HepG2 (cell line): ENCODE measurements around the gene NGFR. TPM values are rescaled to one million over a fixed set of nuclear protein-coding genes. Genes with fewer than 3 reads are reported as not detected.

Source experiments
- ATAC-seq: fragments of 200-7000 bp; cut with Tn5 transposase; 3 replicates; pipeline ENCODE4 v1.9.1; 2020; ENCODE audit warnings: mild to moderate bottlenecking, moderate library complexity
- BruUV-seq: library from RNA; stranded (reverse); fragments of 400-500 nt; replicated peaks from 2 replicates; lab custom pipeline; 2021; lab: Mats Ljungman, UMichigan
- CTCF ChIA-PET: fragments of 300-600 bp; formaldehyde crosslinking; extraction: SDS; loops from one replicate; lab custom pipeline; 2021; ENCODE audit warnings: low total read pairs, inconsistent platforms, low intra/inter-chr PET ratio; lab: Yijun Ruan, JAX
- POLR2A ChIA-PET: fragments of 350-600 bp; sonication (Branson Sonifier 250); formaldehyde crosslinking; loops from one replicate; lab custom pipeline; 2020; ENCODE audit warnings: antibody characterized with exemption, inconsistent platforms; lab: Yijun Ruan, JAX
- DNase-seq: peaks from one replicate; pipeline ENCODE4 v3.0.0-alpha.2; 2015; ENCODE audit warnings: low spot score
- FAIRE-seq: peaks from 3 replicates; lab custom pipeline; 2011; peaks lifted over from hg19 to GRCh38; lab: Jason Lieb, UNC
- H2AFZ ChIP-seq: one replicate; pipeline ENCODE4 v1.6.1; 2011; ENCODE audit warnings: low read length, inconsistent platforms
- H3K27ac ChIP-seq: fragments of 300-600 bp; 3 replicates; pipeline ENCODE4 v1.8.0; 2011; ENCODE audit warnings: mixed run types, mild to moderate bottlenecking, mixed read lengths, low read length, inconsistent platforms; ENCODE audit not compliant: insufficient read depth; ENCODE audit errors: extremely low read length
- H3K27me3 ChIP-seq, 2 experiments: fragments of 200-600 bp in 1 of 2; 2 replicates in 1 of 2; 3 replicates in 1 of 2; pipeline versions ENCODE4 v1.6.0 to v1.8.0; 2011; ENCODE audit warnings: low read length in 2 of 2, mild to moderate bottlenecking in 2 of 2, moderate library complexity in 2 of 2, inconsistent platforms in 1 of 2; ENCODE audit not compliant: insufficient read depth in 2 of 2, control insufficient read depth in 1 of 2
- H3K36me3 ChIP-seq, 2 experiments: fragments of 200-600 bp in 1 of 2; replicated peaks in 1 of 2; 2 replicates in 1 of 2; 3 replicates in 1 of 2; pipeline versions ENCODE4 v1.5.1 to v1.8.0; 2011; ENCODE audit warnings: low read length in 2 of 2, inconsistent platforms in 1 of 2; ENCODE audit not compliant: insufficient read depth in 2 of 2, control insufficient read depth in 1 of 2
- H3K4me1 ChIP-seq: 2 replicates; pipeline ENCODE4 v1.5.1; 2012; ENCODE audit warnings: low read length, inconsistent platforms; ENCODE audit not compliant: insufficient read depth
- H3K4me2 ChIP-seq: 2 replicates; pipeline ENCODE4 v1.6.0; 2011; ENCODE audit warnings: low read depth, low read length, inconsistent platforms
- H3K4me3 ChIP-seq, 3 experiments: fragments of 200-600 bp in 1 of 3; sonication (generic), shearing (Covaris generic) in 1 of 3; replicated peaks in 1 of 3; 2 replicates each; pipeline ENCODE4 v1.5.1; 2011 to 2016; ENCODE audit warnings: low read length in 3 of 3, inconsistent platforms in 2 of 3, low read depth in 2 of 3, mild to moderate bottlenecking in 2 of 3, control low read depth in 1 of 3, mixed read lengths in 1 of 3; ENCODE audit not compliant: insufficient read depth in 1 of 3
- H3K79me2 ChIP-seq: one replicate; pipeline ENCODE4 v1.6.1; 2011; ENCODE audit warnings: low read length, inconsistent platforms; ENCODE audit not compliant: insufficient read depth
- H3K9ac ChIP-seq: 2 replicates; pipeline ENCODE4 v1.6.0; 2011; ENCODE audit warnings: mild to moderate bottlenecking, low read depth, low read length, inconsistent platforms; ENCODE audit not compliant: insufficient read depth
- H3K9me3 ChIP-seq: 2 replicates; pipeline ENCODE4 v1.5.1; 2012; ENCODE audit warnings: mild to moderate bottlenecking, low read length
- H4K20me1 ChIP-seq: 2 replicates; pipeline ENCODE4 v1.6.0; 2011; ENCODE audit warnings: inconsistent platforms, mild to moderate bottlenecking, low read length, moderate library complexity; ENCODE audit not compliant: insufficient read depth
- AGO2 ChIP-seq: fragments of 200-400 bp; formaldehyde crosslinking; optimal IDR thresholded peaks from 2 replicates; pipeline ENCODE3; 2017; ENCODE audit warnings: mild to moderate bottlenecking, low read depth, low read length, moderate library complexity
- GLI4 ChIP-seq: sonication (generic); formaldehyde crosslinking; IDR thresholded peaks from 2 replicates; pipeline ENCODE4 v1.5.1; 2020; ENCODE audit warnings: missing genetic modification reagents, mild to moderate bottlenecking, moderate library complexity, borderline replicate concordance
- GZF1 ChIP-seq: sonication (generic); formaldehyde crosslinking; IDR thresholded peaks from 2 replicates; pipeline ENCODE4 v1.5.1; 2020; ENCODE audit warnings: mild to moderate bottlenecking, missing genetic modification reagents
- KLF12 ChIP-seq: sonication (generic); formaldehyde crosslinking; IDR thresholded peaks from 2 replicates; pipeline ENCODE4 v1.4.0; 2020; ENCODE audit warnings: missing genetic modification reagents, borderline replicate concordance
- KLF13 ChIP-seq: sonication (generic); formaldehyde crosslinking; IDR thresholded peaks from 2 replicates; pipeline ENCODE4 v1.4.0; 2020; ENCODE audit warnings: mild to moderate bottlenecking, missing genetic modification reagents
- SETDB1 ChIP-seq: sonication (generic); formaldehyde crosslinking; IDR thresholded peaks from 2 replicates; pipeline ENCODE4 v1.5.1; 2020; ENCODE audit warnings: missing genetic modification reagents, mild to moderate bottlenecking, borderline replicate concordance
- TBL1XR1 ChIP-seq: fragments of 150-350 bp; IDR thresholded peaks from 2 replicates; pipeline ENCODE4 v1.6.1; 2014; ENCODE audit warnings: borderline replicate concordance, low read length; ENCODE audit not compliant: partially characterized antibody
- ZMYM2 ChIP-seq: sonication (generic); formaldehyde crosslinking; IDR thresholded peaks from 2 replicates; pipeline ENCODE4 v1.8.0; 2022; ENCODE audit warnings: mild to moderate bottlenecking, missing genetic modification reagents
- ZNF318 ChIP-seq: sonication (generic); formaldehyde crosslinking; IDR thresholded peaks from 2 replicates; pipeline ENCODE4 v1.4.0; 2020; ENCODE audit warnings: mild to moderate bottlenecking, missing genetic modification reagents
- ZNF792 ChIP-seq: IDR thresholded peaks from 2 replicates; pipeline ENCODE4 v1.6.1; 2016
- ZZZ3 ChIP-seq: sonication (generic); formaldehyde crosslinking; IDR thresholded peaks from 2 replicates; pipeline ENCODE4 v1.4.0; 2020; ENCODE audit warnings: missing genetic modification reagents, mild to moderate bottlenecking, borderline replicate concordance
- WGBS: methylation state at CpG from one replicate; pipeline ENCODE4 v1.1.6; 2017; ENCODE audit warnings: low lambda C conversion rate; 5-methylcytosine and 5-hydroxymethylcytosine counted together
- in situ Hi-C: cut with HindIII; loops from 2 replicates; pipeline ENCODE4 v1.10.0; 2017; ENCODE audit warnings: low pct_unique_long_range_greater_than_20kb; ENCODE audit not compliant: extremely low pct_ligation_motif_present
- intact Hi-C: fragments of 100-400 bp; cut with micrococcal nuclease; formaldehyde crosslinking; loops from one replicate; pipeline ENCODE4 v1.10.0; 2022; ENCODE audit not compliant: unreplicated experiment
- polyA plus RNA-seq, 8 experiments: library from polyadenylated mRNA; depleted of rRNA in 3 of 8; stranded (reverse) in 7 of 8; unstranded in 1 of 8; fragments of >200 nt; fragmentation: Illumina TruSeq in 4 of 8; extraction: Trizol in 4 of 8; gene quantifications; 2 replicates each; pipeline versions ENCODE4 v1.2.1 to v1.2.3, GENCODE V29; 2011 to 2016; ENCODE audit warnings: low read depth in 4 of 8, missing spikeins in 1 of 8, mixed read lengths in 1 of 8; ENCODE audit not compliant: insufficient read depth in 1 of 8
- total RNA-seq, 5 experiments: library from RNA; depleted of rRNA; stranded (reverse); fragments of >200 nt; fragmentation: Illumina TruSeq; extraction: Trizol; gene quantifications; 2 replicates each; pipeline ENCODE4 v1.2.3, GENCODE V29; 2016; ENCODE audit warnings: low read depth in 1 of 5

NGFR gene
- total and polyA plus RNA-seq, 2 of the 13 experiments (the other 11 are each of a cell fraction or from before 2014, with no cell fraction given) = 1.1 to 1.8 TPM

DNA sequence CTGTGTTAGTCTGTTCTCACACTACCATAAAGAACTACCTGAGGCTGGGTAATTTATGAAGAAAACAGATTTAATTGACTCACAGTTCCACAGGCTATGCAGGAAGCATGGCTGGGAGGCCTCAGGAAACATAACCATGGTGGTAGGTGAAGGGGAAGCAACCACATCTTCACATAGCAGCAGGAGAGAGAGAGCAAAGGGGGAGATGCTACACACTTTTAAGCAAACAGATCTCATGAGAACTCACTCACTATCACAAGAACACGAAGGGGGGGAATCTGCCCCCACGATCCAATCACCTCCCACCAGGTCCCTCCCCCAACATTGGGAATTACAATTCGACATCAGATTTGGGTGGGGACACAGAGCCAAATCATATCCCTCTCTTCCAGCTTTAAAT, 48.8 kb downstream of the NGFR start:
- Histone ChIP-seq H2AFZ (no peak overlapping the region), H4K20me1 (no peaks in the 10 kb centered on the region), H3K9ac (no peak overlapping the region), H3K4me1 (no peaks in the 10 kb centered on the region), H3K79me2 (no peaks in the 10 kb centered on the region), H3K27me3 (peaks cover 4 to 50% of the 10 kb centered on the region in 2 experiments), H3K27ac (no peak overlapping the region), H3K4me2 (no peak overlapping the region), H3K9me3 (no peaks in the 10 kb centered on the region), H3K4me3 (no peak overlapping the region), H3K36me3 (no peaks in the 10 kb centered on the region)
- DNase-seq (no peak), FAIRE-seq (no peak), ATAC-seq (no peak)
- no peak for TF ChIP-seq SETDB1 (CRISPR knock-in tag)
- TF ChIP-seq ZMYM2 = no peak
- no peak for TF ChIP-seq ZNF792
- TF ChIP-seq AGO2 = no peak
- no peak for TF ChIP-seq TBL1XR1
- no peak for TF ChIP-seq ZZZ3 (CRISPR knock-in tag)
- no peak for TF ChIP-seq KLF13
- CTCF ChIA-PET = no interaction called here
- in situ Hi-C loops = loop anchor here (10.0 kb wide), 1 partner anchor 229 kb away; no protein-coding TSS in a partner anchor
- POLR2A ChIA-PET = no interaction called here
- intact Hi-C loops = no loop called here
- BruUV-seq = no TSS peak
- 0% methylated on average over 3 of the region's 3 CpGs for WGBS

DNA sequence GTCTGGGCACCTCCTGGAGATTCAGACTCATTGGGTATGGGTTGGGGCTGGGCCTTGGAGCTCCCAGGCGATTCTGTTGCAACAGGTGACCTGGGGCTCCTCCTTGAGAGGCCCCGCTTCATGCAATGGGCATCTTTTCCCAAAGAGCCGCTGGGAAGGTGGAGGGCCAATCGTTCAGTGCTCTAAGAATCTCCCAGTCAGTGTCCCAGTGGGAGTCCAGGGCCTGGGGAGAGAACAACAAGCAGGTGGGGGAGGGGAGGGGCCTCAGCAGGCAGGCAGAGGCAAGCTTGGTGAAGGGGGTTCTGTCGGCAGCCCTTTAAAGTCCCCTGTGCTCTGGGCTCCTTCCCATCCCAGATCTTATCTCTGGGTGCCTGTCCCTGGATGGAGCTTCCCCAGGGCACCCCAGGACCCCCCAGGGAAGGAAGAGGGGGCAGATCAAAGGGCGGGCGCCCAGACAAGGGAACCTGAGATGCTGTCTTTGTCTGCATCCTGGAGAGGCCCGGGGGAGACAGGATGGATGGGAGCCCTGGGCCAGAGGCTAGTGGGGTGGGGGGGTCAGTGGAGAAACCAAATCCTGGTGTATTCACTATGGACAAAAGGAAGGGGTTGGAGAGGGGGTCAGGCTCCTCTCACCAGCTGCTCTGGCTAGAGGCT, 50.0 kb downstream of the NGFR start:
- Histone ChIP-seq H3K79me2 (no peaks in the 10 kb centered on the region), H3K4me2 (no peak overlapping the region), H3K4me1 (no peaks in the 10 kb centered on the region), H3K9me3 (no peaks in the 10 kb centered on the region), H3K9ac (no peak overlapping the region), H4K20me1 (no peaks in the 10 kb centered on the region), H3K36me3 (no peaks in the 10 kb centered on the region), H3K27me3 (peaks cover 4 to 59% of the 10 kb centered on the region in 2 experiments), H3K27ac (no peak overlapping the region), H2AFZ (no peak overlapping the region), H3K4me3 (no peak overlapping the region)
- ChIA-PET CTCF (no interaction called here), POLR2A (no interaction called here)
- in situ Hi-C loops = loop anchor here (5.0 to 10.0 kb wide), 2 partner anchors 108 to 230 kb away; no protein-coding TSS in a partner anchor
- WGBS = 23% methylated on average over 8 of the region's 8 CpGs
- BruUV-seq = no TSS peak
- no peak for ATAC-seq
- intact Hi-C loops = no loop called here
- FAIRE-seq = no peak
- no peak for DNase-seq
- TF ChIP-seq KLF12 = no peak
- no peak for TF ChIP-seq ZNF318 (CRISPR knock-in tag)
- no peak for TF ChIP-seq GZF1
- no peak for TF ChIP-seq GLI4 (CRISPR knock-in tag)
